ENCODE measurements around the gene CLIP2. TPM values are rescaled to one million over a fixed set of nuclear protein-coding genes. Genes with fewer than 3 reads are reported as not detected.
"Not testable (repeated sequence)": the region's sequence is repeated elsewhere in the genome, so short reads cannot be mapped to it uniquely, and the experiment has no call there.

CLIP2 gene
- total RNA-seq, 2 donors from 2014 or later = 3.2 to 13.4 TPM

GRCh38 chr7:74312418-74313028 is 23.3 kb downstream of the CLIP2 start:
- H3K27ac Mint-ChIP-seq = no peak overlapping the region
- H3K4me1 Mint-ChIP-seq = peaks cover 2% of the 10 kb centered on the region
- DNase-seq (no peak), ATAC-seq (no peak)
- no peaks in the 10 kb centered on the region for H3K36me3 Mint-ChIP-seq (ENCODE audit: low read depth)
- no peaks in the 10 kb centered on the region for H3K9me3 ChIP-seq (ENCODE audit: control insufficient read depth, low read length, poor library complexity, severe bottlenecking)
- H3K27me3 Mint-ChIP-seq = peaks cover 13% of the 10 kb centered on the region
- no peak overlapping the region for H3K4me3 Mint-ChIP-seq

GRCh38 chr7:74315891-74316290 is 26.7 kb downstream of the CLIP2 start:
- DNase-seq; ATAC-seq; H3K27ac Mint-ChIP-seq; H3K4me1 Mint-ChIP-seq; H3K27me3 Mint-ChIP-seq; H3K36me3 Mint-ChIP-seq (ENCODE audit: low read depth); H3K4me3 Mint-ChIP-seq; H3K9me3 ChIP-seq (ENCODE audit: control insufficient read depth, low read length, poor library complexity, severe bottlenecking): not testable (repeated sequence)

- DNase-seq (no peak), ATAC-seq (no peak)
- H3K36me3 Mint-ChIP-seq (ENCODE audit: low read depth) = no peaks in the 10 kb centered on the region
- H3K9me3 ChIP-seq (ENCODE audit: control insufficient read depth, low read length, poor library complexity, severe bottlenecking) = no peaks in the 10 kb centered on the region
- no peak overlapping the region for H3K4me3 Mint-ChIP-seq
- no peaks in the 10 kb centered on the region for H3K27me3 Mint-ChIP-seq
- peaks cover 6% of the 10 kb centered on the region for H3K4me1 Mint-ChIP-seq
- H3K27ac Mint-ChIP-seq = no peak overlapping the region
These were observed 28.1 kb downstream of the CLIP2 start for GRCh38 chr7:74317146-74317782.

GRCh38 chr7:74318043-74318442 is 28.8 kb downstream of the CLIP2 start:
- DNase-seq (no peak), ATAC-seq (no peak)
- no peaks in the 10 kb centered on the region for H3K27me3 Mint-ChIP-seq
- no peak overlapping the region for H3K4me3 Mint-ChIP-seq
- no peak overlapping the region for H3K27ac Mint-ChIP-seq
- H3K36me3 Mint-ChIP-seq (ENCODE audit: low read depth) = no peaks in the 10 kb centered on the region
- no peaks in the 10 kb centered on the region for H3K9me3 ChIP-seq (ENCODE audit: control insufficient read depth, low read length, poor library complexity, severe bottlenecking)
- peaks cover 6% of the 10 kb centered on the region for H3K4me1 Mint-ChIP-seq

- ATAC-seq (no peak), DNase-seq (no peak)
- H3K27ac Mint-ChIP-seq = no peak overlapping the region
- H3K9me3 ChIP-seq (ENCODE audit: control insufficient read depth, low read length, poor library complexity, severe bottlenecking) = no peaks in the 10 kb centered on the region
- no peak overlapping the region for H3K4me3 Mint-ChIP-seq
- no peaks in the 10 kb centered on the region for H3K27me3 Mint-ChIP-seq
- peaks cover 6% of the 10 kb centered on the region for H3K4me1 Mint-ChIP-seq
- H3K36me3 Mint-ChIP-seq (ENCODE audit: low read depth) = no peaks in the 10 kb centered on the region
These were observed 31.5 kb downstream of the CLIP2 start for GRCh38 chr7:74320645-74321221.

GRCh38 chr7:74322892-74323291 is 33.7 kb downstream of the CLIP2 start:
- H3K27me3 Mint-ChIP-seq, ATAC-seq, H3K4me1 Mint-ChIP-seq: not testable (repeated sequence)

GRCh38 chr7:74324531-74325209 is 35.5 kb downstream of the CLIP2 start:
- H3K4me3 Mint-ChIP-seq = no peak overlapping the region

More at GRCh38 chr7:74322892-74323291, 33.7 kb downstream of the CLIP2 start:
- not testable (repeated sequence) for DNase-seq; H3K4me3 Mint-ChIP-seq; H3K36me3 Mint-ChIP-seq (ENCODE audit: low read depth); H3K9me3 ChIP-seq (ENCODE audit: control insufficient read depth, low read length, poor library complexity, severe bottlenecking); H3K27ac Mint-ChIP-seq

GRCh38 chr7:74325210-74325565 is 36.0 kb downstream of the CLIP2 start:
- Mint-ChIP-seq H3K27me3 (no peaks in the 10 kb centered on the region), H3K4me1 (peaks cover 7% of the 10 kb centered on the region), H3K4me3 (no peak overlapping the region), H3K27ac (no peak overlapping the region), H3K36me3 (ENCODE audit: low read depth) (no peaks in the 10 kb centered on the region)
- no peaks in the 10 kb centered on the region for H3K9me3 ChIP-seq (ENCODE audit: control insufficient read depth, low read length, poor library complexity, severe bottlenecking)
- ATAC-seq (no peak), DNase-seq (no peak)

More at GRCh38 chr7:74324531-74325209, 35.5 kb downstream of the CLIP2 start:
- DNase-seq (no peak), ATAC-seq (no peak)
- peaks cover 7% of the 10 kb centered on the region for H3K4me1 Mint-ChIP-seq
- peak overlapping the region; percentile 47 for H3K27ac Mint-ChIP-seq
- H3K27me3 Mint-ChIP-seq = no peaks in the 10 kb centered on the region
- no peaks in the 10 kb centered on the region for H3K36me3 Mint-ChIP-seq (ENCODE audit: low read depth)
- no peaks in the 10 kb centered on the region for H3K9me3 ChIP-seq (ENCODE audit: control insufficient read depth, low read length, poor library complexity, severe bottlenecking)

GRCh38 chr7:74329225-74329624 is 40.0 kb downstream of the CLIP2 start:
- no peaks in the 10 kb centered on the region for H3K36me3 Mint-ChIP-seq (ENCODE audit: low read depth)
- no peak overlapping the region for H3K4me3 Mint-ChIP-seq
- peaks cover 3% of the 10 kb centered on the region for H3K4me1 Mint-ChIP-seq
- no peaks in the 10 kb centered on the region for H3K9me3 ChIP-seq (ENCODE audit: control insufficient read depth, low read length, poor library complexity, severe bottlenecking)
- DNase-seq (no peak), ATAC-seq (no peak)
- no peak overlapping the region for H3K27ac Mint-ChIP-seq
- H3K27me3 Mint-ChIP-seq = no peaks in the 10 kb centered on the region

- Mint-ChIP-seq H3K4me1 (peaks cover 3% of the 10 kb centered on the region), H3K4me3 (no peak overlapping the region)
These were observed 43.4 kb downstream of the CLIP2 start for GRCh38 chr7:74332373-74333176.

GRCh38 chr7:74334030-74334429 is 44.8 kb downstream of the CLIP2 start:
- peaks cover 2% of the 10 kb centered on the region for H3K4me1 Mint-ChIP-seq
- H3K4me3 Mint-ChIP-seq = no peak overlapping the region
- H3K27me3 Mint-ChIP-seq = no peaks in the 10 kb centered on the region
- no peak for DNase-seq
- H3K9me3 ChIP-seq (ENCODE audit: control insufficient read depth, low read length, poor library complexity, severe bottlenecking) = no peaks in the 10 kb centered on the region
- no peaks in the 10 kb centered on the region for H3K36me3 Mint-ChIP-seq (ENCODE audit: low read depth)
- no peak overlapping the region for H3K27ac Mint-ChIP-seq
- ATAC-seq = no peak

More at GRCh38 chr7:74332373-74333176, 43.4 kb downstream of the CLIP2 start:
- Mint-ChIP-seq H3K27me3 (no peaks in the 10 kb centered on the region), H3K36me3 (ENCODE audit: low read depth) (no peaks in the 10 kb centered on the region), H3K27ac (no peak overlapping the region)
- no peaks in the 10 kb centered on the region for H3K9me3 ChIP-seq (ENCODE audit: control insufficient read depth, low read length, poor library complexity, severe bottlenecking)
- ATAC-seq (no peak), DNase-seq (no peak)

GRCh38 chr7:74337926-74338325 is 48.7 kb downstream of the CLIP2 start:
- DNase-seq (no peak), ATAC-seq (no peak)
- H3K9me3 ChIP-seq (ENCODE audit: control insufficient read depth, low read length, poor library complexity, severe bottlenecking) = no peaks in the 10 kb centered on the region
- Mint-ChIP-seq H3K36me3 (ENCODE audit: low read depth) (no peaks in the 10 kb centered on the region), H3K27me3 (peaks cover 4% of the 10 kb centered on the region), H3K4me1 (no peaks in the 10 kb centered on the region), H3K27ac (no peak overlapping the region), H3K4me3 (no peak overlapping the region)
